ENCODE results near the gene SELENOV.

- TF ChIP-seq POLR2A (IDR thresholded peaks at IDR 0.05; ENCODE audit: low read depth, low read length) (no peak), POLR2AphosphoS5 (IDR thresholded peaks at IDR 0.05; ENCODE audit: low read depth, low read length) (no peak)
These were observed 28.5 kb downstream of the SELENOV start for GRCh38 chr19:39543477-39543857.

Data from GM12892 (cell line).